ENCODE results near the gene BMP8A.
"Not testable (repeated sequence)": the region's sequence is repeated elsewhere in the genome, so short reads cannot be mapped to it uniquely, and the experiment has no call there.

BMP8A gene

GRCh38 chr1:39524171-39524570, 32.7 kb downstream of the BMP8A start:
- DNase-seq (ENCODE audit: extremely low spot score, insufficient read length, low read depth) (no peak), FAIRE-seq (no peak)

GRCh38 chr1:39524591-39525365, 33.3 kb downstream of the BMP8A start:
- DNase-seq (ENCODE audit: extremely low spot score, insufficient read length, low read depth): no peak
- FAIRE-seq: no peak

GRCh38 chr1:39525366-39526165, 34.1 kb downstream of the BMP8A start:
- FAIRE-seq (peak; percentile 99), DNase-seq (ENCODE audit: extremely low spot score, insufficient read length, low read depth) (peak; percentile 79)

- FAIRE-seq (no peak), DNase-seq (ENCODE audit: extremely low spot score, insufficient read length, low read depth) (no peak)
Observed at GRCh38 chr1:39526466-39527189, 35.2 kb downstream of the BMP8A start.

- FAIRE-seq; DNase-seq (ENCODE audit: extremely low spot score, insufficient read length, low read depth): not testable (repeated sequence)
Observed at GRCh38 chr1:39527190-39527579, 35.7 kb downstream of the BMP8A start.

- no peak for DNase-seq (ENCODE audit: extremely low spot score, insufficient read length, low read depth)
- FAIRE-seq: no peak
Observed at GRCh38 chr1:39528082-39528481, 36.6 kb downstream of the BMP8A start.

- DNase-seq (ENCODE audit: extremely low spot score, insufficient read length, low read depth): no peak
- no peak for FAIRE-seq
Observed at GRCh38 chr1:39529901-39530535, 38.6 kb downstream of the BMP8A start.

- no peak for DNase-seq (ENCODE audit: extremely low spot score, insufficient read length, low read depth)
- no peak for FAIRE-seq
Observed at GRCh38 chr1:39531526-39531925, 40.1 kb downstream of the BMP8A start.

- no peak for DNase-seq (ENCODE audit: extremely low spot score, insufficient read length, low read depth)
Observed at GRCh38 chr1:39533442-39533841, 42.0 kb downstream of the BMP8A start.

GRCh38 chr1:39538531-39539251, 47.3 kb downstream of the BMP8A start:
- FAIRE-seq (no peak), DNase-seq (ENCODE audit: extremely low spot score, insufficient read length, low read depth) (no peak)

More at GRCh38 chr1:39533442-39533841, 42.0 kb downstream of the BMP8A start:
- no peak for FAIRE-seq

- DNase-seq (ENCODE audit: extremely low spot score, insufficient read length, low read depth) (peak; percentile 69), FAIRE-seq (peak; percentile 93)
Observed at GRCh38 chr1:39539252-39539790, 47.9 kb downstream of the BMP8A start.

- FAIRE-seq: no peak
- DNase-seq (ENCODE audit: extremely low spot score, insufficient read length, low read depth): no peak
Observed at GRCh38 chr1:39540504-39541031, 49.1 kb downstream of the BMP8A start.

GRCh38 chr1:39542924-39543323, 51.5 kb downstream of the BMP8A start:
- DNase-seq (ENCODE audit: extremely low spot score, insufficient read length, low read depth): no peak
- FAIRE-seq: no peak

GRCh38 chr1:39544327-39544726, 52.9 kb downstream of the BMP8A start:
- DNase-seq (ENCODE audit: extremely low spot score, insufficient read length, low read depth): no peak
- FAIRE-seq: no peak

- no peak for FAIRE-seq
- no peak for DNase-seq (ENCODE audit: extremely low spot score, insufficient read length, low read depth)
Observed at GRCh38 chr1:39545531-39545930, 54.1 kb downstream of the BMP8A start.

GRCh38 chr1:39554277-39554676, 62.8 kb downstream of the BMP8A start:
- FAIRE-seq (no peak), DNase-seq (ENCODE audit: extremely low spot score, insufficient read length, low read depth) (no peak)

- no peak for FAIRE-seq
- DNase-seq (ENCODE audit: extremely low spot score, insufficient read length, low read depth): no peak
Observed at GRCh38 chr1:39561279-39561678, 69.8 kb downstream of the BMP8A start.

- no peak for FAIRE-seq
- DNase-seq (ENCODE audit: extremely low spot score, insufficient read length, low read depth): no peak
Observed at GRCh38 chr1:39562886-39563285, 71.5 kb downstream of the BMP8A start.

- FAIRE-seq: no peak
Observed at GRCh38 chr1:39563669-39564068, 72.2 kb downstream of the BMP8A start.

More at GRCh38 chr1:39563669-39564068, 72.2 kb downstream of the BMP8A start:
- DNase-seq (ENCODE audit: extremely low spot score, insufficient read length, low read depth): no peak

All from GM18507 (cell line).